Lower leg skin (tissue), 3 donors: Measurements from ENCODE around the gene IP6K3.

Experiments used
- POLR2A ChIP-seq, 2 donors: fragments of 450-650 bp; IDR thresholded peaks; one replicate each; pipeline ENCODE4 v1.6.1; 2016 to 2017; ENCODE audit warnings: antibody characterized with exemption in 2 of 2, mild to moderate bottlenecking in 1 of 2, moderate library complexity in 1 of 2
- TF ChIP-seq, protein P1 (sequence below), 3 donors: fragments of 450-650 bp; IDR thresholded peaks; one replicate each; pipeline ENCODE4 v1.5.1; 2016; ENCODE audit warnings: antibody characterized with exemption in 3 of 3, mild to moderate bottlenecking in 3 of 3, moderate library complexity in 2 of 3

DNA sequence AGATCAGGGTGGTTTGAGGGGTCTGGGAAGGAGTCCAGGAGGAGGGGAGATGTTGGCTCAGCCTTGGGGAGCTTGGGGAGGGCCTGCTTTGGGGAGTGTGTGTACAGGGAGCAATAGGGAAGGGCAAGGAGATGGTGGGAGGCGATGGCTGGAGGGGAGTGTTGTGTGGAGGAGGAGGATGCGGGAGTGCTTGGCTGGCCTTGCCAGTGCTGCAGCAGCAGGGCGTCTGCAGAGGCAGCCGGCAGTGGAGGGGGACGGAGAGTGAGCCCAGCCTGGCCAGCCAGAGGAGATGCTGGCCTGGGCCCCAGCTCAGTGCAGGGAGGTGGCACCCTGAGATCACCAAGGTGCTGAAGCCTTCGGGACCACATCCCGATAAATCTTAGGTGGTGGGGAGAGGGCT, 3.9 kb downstream of the IP6K3 start:
- TF ChIP-seq, protein P1, sequence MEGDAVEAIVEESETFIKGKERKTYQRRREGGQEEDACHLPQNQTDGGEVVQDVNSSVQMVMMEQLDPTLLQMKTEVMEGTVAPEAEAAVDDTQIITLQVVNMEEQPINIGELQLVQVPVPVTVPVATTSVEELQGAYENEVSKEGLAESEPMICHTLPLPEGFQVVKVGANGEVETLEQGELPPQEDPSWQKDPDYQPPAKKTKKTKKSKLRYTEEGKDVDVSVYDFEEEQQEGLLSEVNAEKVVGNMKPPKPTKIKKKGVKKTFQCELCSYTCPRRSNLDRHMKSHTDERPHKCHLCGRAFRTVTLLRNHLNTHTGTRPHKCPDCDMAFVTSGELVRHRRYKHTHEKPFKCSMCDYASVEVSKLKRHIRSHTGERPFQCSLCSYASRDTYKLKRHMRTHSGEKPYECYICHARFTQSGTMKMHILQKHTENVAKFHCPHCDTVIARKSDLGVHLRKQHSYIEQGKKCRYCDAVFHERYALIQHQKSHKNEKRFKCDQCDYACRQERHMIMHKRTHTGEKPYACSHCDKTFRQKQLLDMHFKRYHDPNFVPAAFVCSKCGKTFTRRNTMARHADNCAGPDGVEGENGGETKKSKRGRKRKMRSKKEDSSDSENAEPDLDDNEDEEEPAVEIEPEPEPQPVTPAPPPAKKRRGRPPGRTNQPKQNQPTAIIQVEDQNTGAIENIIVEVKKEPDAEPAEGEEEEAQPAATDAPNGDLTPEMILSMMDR (IDR thresholded peaks at IDR 0.05), result no peak
- no peak for TF ChIP-seq POLR2A (IDR thresholded peaks at IDR 0.05)
